Kidney epithelial cell (primary cell): ENCODE results near the gene ATAD3C. TPM values are rescaled to one million over a fixed set of nuclear protein-coding genes. Genes with fewer than 3 reads are reported as not detected.
"Not testable (repeated sequence)": the region's sequence is repeated elsewhere in the genome, so short reads cannot be mapped to it uniquely, and the experiment has no call there.

Experiments used
- DNase-seq: peaks from one replicate; pipeline ENCODE4 v3.0.0-alpha.2; 2010; ENCODE audit warnings: low read depth
- H3K27me3 ChIP-seq: 2 replicates; pipeline ENCODE4 v1.6.0; 2011; ENCODE audit warnings: low read length; ENCODE audit not compliant: control insufficient read depth, insufficient read depth
- H3K36me3 ChIP-seq: 2 replicates; pipeline ENCODE4 v1.5.1; 2011; ENCODE audit warnings: low read length; ENCODE audit not compliant: control insufficient read depth, insufficient read depth
- H3K4me3 ChIP-seq: 2 replicates; pipeline ENCODE4 v1.5.1; 2011; ENCODE audit warnings: low read depth, mild to moderate bottlenecking, control low read depth, low read length
- CTCF ChIP-seq: IDR thresholded peaks from 2 replicates; pipeline ENCODE4 v1.5.1; 2011; ENCODE audit warnings: mild to moderate bottlenecking, moderate library complexity, low read length, control low read depth, inconsistent platforms; ENCODE audit not compliant: insufficient read depth, poor library complexity, severe bottlenecking
- total RNA-seq: library from RNA; depleted of rRNA; stranded (reverse); fragments of >200 nt; gene quantifications from 2 replicates; pipeline ENCODE4 v1.2.3, GENCODE V29; 2015

Gene ATAD3C
- total RNA-seq, 1 donor from 2014 or later: 0.38 TPM

DNA sequence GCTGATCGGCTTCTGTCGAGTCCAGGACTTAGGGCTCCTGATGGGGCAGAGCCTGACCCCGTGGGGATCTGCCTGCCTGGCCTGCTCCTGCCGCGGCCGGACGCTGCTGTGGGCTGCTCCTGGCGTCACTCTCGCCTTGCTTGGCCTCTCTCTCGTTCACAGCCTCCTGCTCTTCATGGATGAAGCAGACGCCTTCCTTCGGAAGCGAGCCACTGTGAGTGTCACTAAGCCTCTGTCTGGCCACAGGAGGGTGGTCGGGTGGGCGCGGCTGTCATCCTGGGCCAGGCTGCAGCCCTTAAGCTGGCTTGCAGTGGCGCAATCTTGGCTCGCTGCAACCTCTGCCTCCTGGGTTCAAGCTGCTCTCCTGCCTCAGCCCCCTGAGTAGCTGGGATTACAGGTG, 38.2 kb downstream of the ATAD3C start:
- no peak overlapping the region for H3K4me3 ChIP-seq
- H3K36me3 ChIP-seq: no peaks in the 10 kb centered on the region
- DNase-seq: no peak
- no peaks in the 10 kb centered on the region for H3K27me3 ChIP-seq
- no peak for TF ChIP-seq CTCF

DNA sequence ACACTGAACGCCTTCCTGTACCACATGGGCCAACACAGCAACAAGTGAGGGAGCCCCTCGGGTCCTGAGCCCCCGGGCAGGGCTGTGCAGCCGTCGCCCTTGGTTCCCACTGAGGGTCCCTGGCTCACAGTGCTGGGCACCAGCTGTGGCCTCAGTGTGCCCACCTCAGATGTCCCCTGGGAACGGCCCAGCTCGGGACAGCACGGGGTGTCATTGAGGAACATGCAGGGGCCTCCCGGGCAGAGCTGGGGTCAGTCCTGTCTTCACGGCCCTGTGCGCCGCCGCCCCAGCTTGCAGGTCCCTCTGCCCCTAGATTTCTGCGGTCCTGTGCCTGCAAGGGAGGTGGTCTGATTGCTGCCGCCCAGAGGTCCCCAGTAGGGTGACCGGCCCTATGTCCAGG, 39.7 kb downstream of the ATAD3C start:
- Histone ChIP-seq H3K27me3 (no peaks in the 10 kb centered on the region), H3K36me3 (no peaks in the 10 kb centered on the region), H3K4me3 (no peak overlapping the region)
- TF ChIP-seq CTCF: no peak
- DNase-seq: no peak

- TF ChIP-seq CTCF: no peak
- no peaks in the 10 kb centered on the region for H3K27me3 ChIP-seq
- no peaks in the 10 kb centered on the region for H3K36me3 ChIP-seq
- H3K4me3 ChIP-seq: no peak overlapping the region
- no peak for DNase-seq
Measured at GRCh38 chr1:1489861-1490260, 40.4 kb downstream of the ATAD3C start.

DNA sequence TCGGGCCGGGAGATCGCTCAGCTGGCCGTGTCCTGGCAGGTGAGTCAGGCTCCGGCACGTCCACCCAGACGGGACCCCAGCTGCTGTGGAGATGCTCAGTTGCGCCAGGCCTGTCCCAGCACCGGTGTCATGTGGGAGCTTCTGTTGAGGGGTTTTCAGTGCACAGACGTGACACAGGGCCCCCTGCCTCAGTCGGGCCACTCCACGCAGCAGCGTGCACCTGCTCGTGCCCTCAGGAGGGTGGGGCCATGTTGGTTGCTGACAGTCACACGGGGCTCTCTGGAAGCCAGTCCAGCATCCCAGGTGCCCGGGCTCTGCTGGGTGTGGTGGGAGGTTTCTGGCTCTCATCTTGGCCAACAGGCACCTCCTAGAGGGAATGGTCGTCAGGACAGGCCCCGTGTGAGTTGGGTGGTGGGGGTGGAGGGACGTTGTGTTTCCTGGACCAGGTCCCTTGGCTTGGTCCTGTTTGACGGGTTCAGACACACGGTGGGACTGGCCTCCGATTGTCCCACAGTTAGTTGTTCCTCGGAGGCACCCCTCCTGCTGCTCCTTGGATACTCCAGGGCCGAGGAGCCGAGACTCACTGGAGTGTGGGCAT, 41.2 kb downstream of the ATAD3C start:
- Histone ChIP-seq H3K36me3 (no peaks in the 10 kb centered on the region), H3K27me3 (no peaks in the 10 kb centered on the region), H3K4me3 (no peak overlapping the region)
- TF ChIP-seq CTCF: no peak
- no peak for DNase-seq

- no peaks in the 10 kb centered on the region for H3K36me3 ChIP-seq
- no peak for DNase-seq
- H3K27me3 ChIP-seq: no peaks in the 10 kb centered on the region
- no peak for TF ChIP-seq CTCF
- H3K4me3 ChIP-seq: no peak overlapping the region
Measured at GRCh38 chr1:1491601-1492000, 42.1 kb downstream of the ATAD3C start.

GRCh38 chr1:1494311-1494710, 44.8 kb downstream of the ATAD3C start:
- DNase-seq, H3K36me3 ChIP-seq, H3K4me3 ChIP-seq, H3K27me3 ChIP-seq: not testable (repeated sequence)

DNA sequence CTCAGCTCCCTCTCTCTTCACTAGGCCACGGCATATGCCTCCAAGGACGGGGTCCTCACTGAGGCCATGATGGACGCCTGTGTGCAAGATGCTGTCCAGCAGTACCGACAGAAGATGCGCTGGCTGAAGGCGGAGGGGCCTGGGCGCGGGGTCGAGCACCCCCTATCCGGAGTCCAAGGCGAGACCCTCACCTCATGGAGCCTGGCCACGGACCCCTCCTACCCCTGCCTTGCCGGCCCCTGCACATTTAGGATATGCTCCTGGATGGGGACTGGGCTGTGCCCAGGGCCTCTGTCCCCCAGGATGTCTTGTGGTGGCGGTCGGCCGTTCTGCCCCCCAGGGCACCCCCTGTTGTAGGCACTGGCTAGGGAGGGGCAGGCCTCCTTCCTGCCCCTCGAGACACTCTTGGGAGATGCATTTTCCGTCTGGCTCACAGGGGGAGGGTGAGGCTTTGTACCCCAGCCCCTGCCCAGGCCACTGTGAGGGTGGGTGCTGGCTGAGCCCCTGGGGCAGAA, 46.0 kb downstream of the ATAD3C start:
- H3K4me3 ChIP-seq, H3K27me3 ChIP-seq, DNase-seq, H3K36me3 ChIP-seq: not testable (repeated sequence)
